ENCODE data around the gene HIPK2. TPM values are rescaled to one million over a fixed set of nuclear protein-coding genes. Genes with fewer than 3 reads are reported as not detected.

Gene HIPK2
- total RNA-seq, 1 experiment from 2014 or later: 30.7 TPM

- intact Hi-C loops (cut with micrococcal nuclease; ENCODE audit: unreplicated experiment): no loop called here
Observed at GRCh38 chr7:139664434-139664833, 113.4 kb downstream of the HIPK2 start.

DNA sequence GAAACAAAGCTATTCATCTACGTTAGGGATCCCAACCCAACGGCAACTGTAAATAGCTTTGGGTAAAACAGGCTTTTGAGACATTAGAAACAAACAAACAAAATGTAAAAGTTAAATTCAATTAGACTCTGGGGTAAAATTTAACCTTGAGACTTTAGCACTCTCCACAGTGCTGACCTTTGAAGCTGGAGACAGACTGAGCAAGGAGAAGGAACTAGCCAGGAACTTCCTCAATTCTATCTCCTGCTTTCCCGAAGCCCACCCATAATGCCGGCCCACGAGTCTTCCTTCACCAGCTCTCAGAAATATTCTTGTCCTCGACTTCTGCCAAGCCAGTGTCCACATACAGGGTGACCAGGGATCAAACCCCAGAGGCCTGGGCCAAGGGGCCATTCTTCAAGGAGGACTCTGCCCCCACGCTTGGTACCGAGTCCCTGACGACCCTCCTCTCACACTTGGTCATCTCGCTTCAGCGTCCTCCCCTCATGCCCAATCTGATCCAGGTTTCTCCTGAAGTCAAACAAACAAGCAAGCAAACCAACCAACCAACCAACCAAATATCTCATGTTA is 114.1 kb downstream of the HIPK2 start:
- H3K4me3 ChIP-seq (ENCODE audit: low read depth, low read length, poor library complexity, severe bottlenecking): no peak overlapping the region
- no peaks in the 10 kb centered on the region for H3K36me3 ChIP-seq (ENCODE audit: insufficient read depth, low read length, poor library complexity, severe bottlenecking)
- no peak overlapping the region for H3K27ac ChIP-seq (ENCODE audit: low read depth, low read length, poor library complexity, severe bottlenecking)
- intact Hi-C loops (cut with micrococcal nuclease; ENCODE audit: unreplicated experiment): no loop called here
- H3K4me1 ChIP-seq (ENCODE audit: insufficient read depth, low read length, poor library complexity, severe bottlenecking): no peaks in the 10 kb centered on the region
- CTCF ChIA-PET: no interaction called here
- H3K9me3 ChIP-seq (ENCODE audit: low read depth, low read length, poor library complexity, severe bottlenecking): no peaks in the 10 kb centered on the region
- H3K27me3 ChIP-seq (replicated peaks; ENCODE audit: insufficient read depth, low read depth, low read length, poor library complexity): no peaks in the 10 kb centered on the region
- no TSS peak for BruUV-seq (replicated peaks)
- TF ChIP-seq, protein P1, sequence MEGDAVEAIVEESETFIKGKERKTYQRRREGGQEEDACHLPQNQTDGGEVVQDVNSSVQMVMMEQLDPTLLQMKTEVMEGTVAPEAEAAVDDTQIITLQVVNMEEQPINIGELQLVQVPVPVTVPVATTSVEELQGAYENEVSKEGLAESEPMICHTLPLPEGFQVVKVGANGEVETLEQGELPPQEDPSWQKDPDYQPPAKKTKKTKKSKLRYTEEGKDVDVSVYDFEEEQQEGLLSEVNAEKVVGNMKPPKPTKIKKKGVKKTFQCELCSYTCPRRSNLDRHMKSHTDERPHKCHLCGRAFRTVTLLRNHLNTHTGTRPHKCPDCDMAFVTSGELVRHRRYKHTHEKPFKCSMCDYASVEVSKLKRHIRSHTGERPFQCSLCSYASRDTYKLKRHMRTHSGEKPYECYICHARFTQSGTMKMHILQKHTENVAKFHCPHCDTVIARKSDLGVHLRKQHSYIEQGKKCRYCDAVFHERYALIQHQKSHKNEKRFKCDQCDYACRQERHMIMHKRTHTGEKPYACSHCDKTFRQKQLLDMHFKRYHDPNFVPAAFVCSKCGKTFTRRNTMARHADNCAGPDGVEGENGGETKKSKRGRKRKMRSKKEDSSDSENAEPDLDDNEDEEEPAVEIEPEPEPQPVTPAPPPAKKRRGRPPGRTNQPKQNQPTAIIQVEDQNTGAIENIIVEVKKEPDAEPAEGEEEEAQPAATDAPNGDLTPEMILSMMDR (conservative IDR thresholded peaks at IDR 0.05; ENCODE audit: low read depth, low read length): no peak
- no peak for TF ChIP-seq EZH2 (IDR thresholded peaks at IDR 0.05; ENCODE audit: borderline replicate concordance, low read depth, low read length, poor library complexity, severe bottlenecking)
- POLR2A ChIA-PET (ENCODE audit: low non-redundant PET): no interaction called here
- no peak for DNase-seq (ENCODE audit: low spot score)

More at GRCh38 chr7:139664434-139664833, 113.4 kb downstream of the HIPK2 start:
- ChIA-PET POLR2A (ENCODE audit: low non-redundant PET) (no interaction called here), CTCF (no interaction called here)
- no peak for TF ChIP-seq EZH2 (IDR thresholded peaks at IDR 0.05; ENCODE audit: borderline replicate concordance, low read depth, low read length, poor library complexity, severe bottlenecking)
- TF ChIP-seq, protein P1 (conservative IDR thresholded peaks at IDR 0.05; ENCODE audit: low read depth, low read length): no peak
- H3K27ac ChIP-seq (ENCODE audit: low read depth, low read length, poor library complexity, severe bottlenecking): no peak overlapping the region
- no peaks in the 10 kb centered on the region for H3K27me3 ChIP-seq (replicated peaks; ENCODE audit: insufficient read depth, low read depth, low read length, poor library complexity)
- BruUV-seq (replicated peaks): no TSS peak
- no peaks in the 10 kb centered on the region for H3K36me3 ChIP-seq (ENCODE audit: insufficient read depth, low read length, poor library complexity, severe bottlenecking)
- DNase-seq (ENCODE audit: low spot score): no peak
- H3K4me1 ChIP-seq (ENCODE audit: insufficient read depth, low read length, poor library complexity, severe bottlenecking): no peaks in the 10 kb centered on the region
- no peaks in the 10 kb centered on the region for H3K9me3 ChIP-seq (ENCODE audit: low read depth, low read length, poor library complexity, severe bottlenecking)
- no peak overlapping the region for H3K4me3 ChIP-seq (ENCODE audit: low read depth, low read length, poor library complexity, severe bottlenecking)

DNA sequence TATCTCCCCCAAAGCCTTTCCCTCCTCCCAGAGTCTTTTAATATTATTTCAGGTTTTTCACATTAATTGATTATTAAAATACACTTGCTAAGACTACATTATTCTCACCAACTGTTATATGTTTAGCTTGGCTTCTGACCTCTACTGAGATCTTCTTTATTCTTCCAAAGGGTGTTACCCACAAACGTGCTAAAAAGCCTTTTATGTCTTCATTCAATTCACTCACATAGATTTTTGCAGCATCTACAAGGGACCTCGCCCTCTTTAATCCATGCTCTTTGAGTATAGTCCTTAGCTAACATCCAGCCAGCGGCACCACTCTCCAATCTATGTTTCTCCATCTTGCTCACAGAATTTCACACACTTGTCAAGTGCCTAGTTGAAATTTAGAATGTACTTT is 115.9 kb downstream of the HIPK2 start:
- Histone ChIP-seq H3K4me1 (ENCODE audit: insufficient read depth, low read length, poor library complexity, severe bottlenecking) (no peaks in the 10 kb centered on the region), H3K27me3 (replicated peaks; ENCODE audit: insufficient read depth, low read depth, low read length, poor library complexity) (no peaks in the 10 kb centered on the region), H3K36me3 (ENCODE audit: insufficient read depth, low read length, poor library complexity, severe bottlenecking) (no peaks in the 10 kb centered on the region), H3K4me3 (ENCODE audit: low read depth, low read length, poor library complexity, severe bottlenecking) (no peak overlapping the region), H3K9me3 (ENCODE audit: low read depth, low read length, poor library complexity, severe bottlenecking) (no peaks in the 10 kb centered on the region), H3K27ac (ENCODE audit: low read depth, low read length, poor library complexity, severe bottlenecking) (no peak overlapping the region)
- intact Hi-C loops (cut with micrococcal nuclease; ENCODE audit: unreplicated experiment): no loop called here
- no TSS peak for BruUV-seq (replicated peaks)
- no peak for TF ChIP-seq EZH2 (IDR thresholded peaks at IDR 0.05; ENCODE audit: borderline replicate concordance, low read depth, low read length, poor library complexity, severe bottlenecking)
- TF ChIP-seq, protein P1 (conservative IDR thresholded peaks at IDR 0.05; ENCODE audit: low read depth, low read length): no peak
- DNase-seq (ENCODE audit: low spot score): no peak
- ChIA-PET POLR2A (ENCODE audit: low non-redundant PET) (no interaction called here), CTCF (no interaction called here)
